SU-DHL-6 (cell line): ENCODE results near the gene FBN1.

Source experiments
- EZH2phosphoT487 ChIP-seq: fragments of 200-600 bp; sonication (generic), shearing (Covaris generic); conservative IDR thresholded peaks from 2 replicates; pipeline ENCODE4 v1.6.1; 2018; ENCODE audit warnings: mild to moderate bottlenecking, antibody characterized with exemption, low read length, moderate library complexity, mixed read lengths
- TF ChIP-seq, protein P1 (sequence below): fragments of 200-600 bp; sonication (generic); IDR thresholded peaks from one replicate; pipeline ENCODE4 v1.5.1; 2017; ENCODE audit warnings: antibody characterized with exemption, mild to moderate bottlenecking, low read length, moderate library complexity; ENCODE audit not compliant: insufficient read depth, poor library complexity, severe bottlenecking

GRCh38 chr15:48603123-48603500 lies 42.4 kb downstream of the FBN1 start:
- TF ChIP-seq, protein P1, sequence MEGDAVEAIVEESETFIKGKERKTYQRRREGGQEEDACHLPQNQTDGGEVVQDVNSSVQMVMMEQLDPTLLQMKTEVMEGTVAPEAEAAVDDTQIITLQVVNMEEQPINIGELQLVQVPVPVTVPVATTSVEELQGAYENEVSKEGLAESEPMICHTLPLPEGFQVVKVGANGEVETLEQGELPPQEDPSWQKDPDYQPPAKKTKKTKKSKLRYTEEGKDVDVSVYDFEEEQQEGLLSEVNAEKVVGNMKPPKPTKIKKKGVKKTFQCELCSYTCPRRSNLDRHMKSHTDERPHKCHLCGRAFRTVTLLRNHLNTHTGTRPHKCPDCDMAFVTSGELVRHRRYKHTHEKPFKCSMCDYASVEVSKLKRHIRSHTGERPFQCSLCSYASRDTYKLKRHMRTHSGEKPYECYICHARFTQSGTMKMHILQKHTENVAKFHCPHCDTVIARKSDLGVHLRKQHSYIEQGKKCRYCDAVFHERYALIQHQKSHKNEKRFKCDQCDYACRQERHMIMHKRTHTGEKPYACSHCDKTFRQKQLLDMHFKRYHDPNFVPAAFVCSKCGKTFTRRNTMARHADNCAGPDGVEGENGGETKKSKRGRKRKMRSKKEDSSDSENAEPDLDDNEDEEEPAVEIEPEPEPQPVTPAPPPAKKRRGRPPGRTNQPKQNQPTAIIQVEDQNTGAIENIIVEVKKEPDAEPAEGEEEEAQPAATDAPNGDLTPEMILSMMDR: no peak
- no peak for TF ChIP-seq EZH2phosphoT487
